BLaER1 treated with 17β-estradiol and CSF1 and Interleukin-3, amounts not matched to agents 10 nM and 100 nM (cell line): Measurements from ENCODE around the gene POU6F2.

Experiments
- H3K27ac ChIP-seq, 11 experiments: shearing (Covaris generic); formaldehyde crosslinking; 2 replicates each; pipeline ENCODE4 v1.8.1; 2022
- H3K27me3 ChIP-seq, 11 experiments: shearing (Covaris generic); formaldehyde crosslinking; 2 replicates each; pipeline ENCODE4 v1.8.1; 2022
- H3K36me3 ChIP-seq, 11 experiments: shearing (Covaris generic); formaldehyde crosslinking; 2 replicates each; pipeline ENCODE4 v1.8.1; 2022
- H3K4me1 ChIP-seq, 10 experiments: shearing (Covaris generic); formaldehyde crosslinking; 2 replicates each; pipeline ENCODE4 v1.8.1; 2022
- H3K4me2 ChIP-seq, 11 experiments: shearing (Covaris generic); formaldehyde crosslinking; 2 replicates each; pipeline ENCODE4 v1.8.1; 2022
- H3K4me3 ChIP-seq, 10 experiments: shearing (Covaris generic); formaldehyde crosslinking; 2 replicates each; pipeline ENCODE4 v1.8.1; 2022
- H3K9ac ChIP-seq, 11 experiments: shearing (Covaris generic); formaldehyde crosslinking; 2 replicates each; pipeline ENCODE4 v1.8.1; 2022
- H3K9me3 ChIP-seq, 11 experiments: shearing (Covaris generic); formaldehyde crosslinking; replicated peaks in 1 of 11; 2 replicates each; pipeline ENCODE4 v1.8.1; 2022
- H4K20me1 ChIP-seq, 11 experiments: shearing (Covaris generic); formaldehyde crosslinking; 2 replicates each; pipeline ENCODE4 v1.8.1; 2022
- Cebpa-rat ChIP-seq, 11 experiments: shearing (Covaris generic); IDR thresholded peaks; 2 replicates each; pipeline ENCODE4 v1.8.1; 2022

The POU6F2 gene

DNA sequence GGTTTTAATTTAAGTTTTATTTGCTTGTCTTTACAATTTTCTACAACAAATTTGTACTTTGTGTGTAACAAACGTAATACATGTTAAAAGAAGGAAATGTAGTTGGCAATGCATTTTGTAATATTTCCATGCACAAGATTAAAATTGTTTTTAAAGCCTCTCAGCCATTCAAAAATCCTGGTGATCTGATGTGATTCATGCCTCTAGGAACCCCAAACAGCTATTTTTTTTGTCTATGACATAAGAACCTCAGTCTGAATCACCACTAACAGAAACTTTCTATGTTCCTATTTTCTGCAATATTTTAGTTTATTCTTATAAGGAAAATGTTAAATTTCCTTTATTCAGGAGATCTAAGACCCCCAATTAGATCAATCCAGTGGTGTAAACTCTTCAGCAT lies 405.4 kb downstream of the POU6F2 start:
- H3K4me1 ChIP-seq = no peaks in the 10 kb centered on the region
- no peaks in the 10 kb centered on the region for H3K36me3 ChIP-seq
- H3K9ac ChIP-seq = no peak overlapping the region
- no peak overlapping the region for H3K27ac ChIP-seq
- H4K20me1 ChIP-seq = no peaks in the 10 kb centered on the region; a peak in 1 of 22 replicates
- H3K4me2 ChIP-seq = no peak overlapping the region
- H3K27me3 ChIP-seq = no peaks in the 10 kb centered on the region
- no peaks in the 10 kb centered on the region for H3K9me3 ChIP-seq
- no peak overlapping the region for H3K4me3 ChIP-seq
- no peak for TF ChIP-seq Cebpa-rat (IDR thresholded peaks at IDR 0.05)

DNA sequence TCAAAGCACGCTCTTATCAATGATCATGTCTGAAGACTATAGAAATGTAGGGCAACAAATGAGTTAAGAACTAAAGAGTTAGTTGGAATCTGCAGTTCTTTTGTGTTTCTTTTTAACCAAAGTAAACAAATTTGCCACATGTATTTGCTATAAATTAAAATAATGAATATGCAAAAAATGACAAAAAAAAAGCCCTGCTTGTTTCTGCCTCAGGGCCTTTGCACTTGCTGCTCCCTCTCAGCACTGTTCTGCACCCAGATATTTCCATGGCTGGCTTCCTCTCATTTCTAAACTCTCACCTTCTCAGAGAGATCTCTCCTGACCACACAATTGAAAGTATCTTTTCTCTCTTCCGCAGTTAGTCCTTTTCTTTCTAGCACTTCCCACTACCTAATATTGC lies 406.7 kb downstream of the POU6F2 start:
- no peaks in the 10 kb centered on the region for H3K9me3 ChIP-seq
- H3K9ac ChIP-seq = no peak overlapping the region
- H3K4me3 ChIP-seq = no peak overlapping the region
- no peaks in the 10 kb centered on the region for H3K36me3 ChIP-seq
- no peak overlapping the region for H3K4me2 ChIP-seq
- no peak overlapping the region for H3K27ac ChIP-seq
- H3K27me3 ChIP-seq = no peaks in the 10 kb centered on the region
- H3K4me1 ChIP-seq = no peaks in the 10 kb centered on the region
- no peaks in the 10 kb centered on the region; a peak in 1 of 22 replicates for H4K20me1 ChIP-seq
- no peak for TF ChIP-seq Cebpa-rat (IDR thresholded peaks at IDR 0.05)

DNA sequence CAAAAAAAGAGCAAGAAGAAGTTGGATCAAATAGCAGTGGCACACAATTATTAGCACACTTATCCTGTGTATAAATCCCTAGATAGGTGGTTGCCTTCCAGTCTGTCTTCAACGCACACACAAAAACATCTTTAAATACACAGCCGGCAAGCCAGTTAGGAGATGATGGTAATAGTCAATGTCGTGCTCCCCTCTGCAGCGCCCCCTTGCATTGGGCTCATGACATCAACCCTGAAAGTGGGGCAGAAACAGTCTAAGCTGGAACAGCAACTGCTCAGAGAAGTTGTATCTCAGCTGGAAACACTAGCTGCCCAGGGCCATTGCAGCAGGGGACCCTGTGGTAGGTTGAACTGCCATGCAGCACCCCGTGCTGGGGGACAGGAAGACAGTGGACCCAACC lies 409.0 kb downstream of the POU6F2 start:
- no peaks in the 10 kb centered on the region; a peak in 1 of 22 replicates for H4K20me1 ChIP-seq
- H3K9ac ChIP-seq = no peak overlapping the region
- H3K4me1 ChIP-seq = no peaks in the 10 kb centered on the region
- H3K4me2 ChIP-seq = no peak overlapping the region
- no peaks in the 10 kb centered on the region for H3K36me3 ChIP-seq
- no peak overlapping the region for H3K4me3 ChIP-seq
- no peaks in the 10 kb centered on the region for H3K27me3 ChIP-seq
- no peak overlapping the region for H3K27ac ChIP-seq
- no peak for TF ChIP-seq Cebpa-rat (IDR thresholded peaks at IDR 0.05)
- H3K9me3 ChIP-seq = no peaks in the 10 kb centered on the region

DNA sequence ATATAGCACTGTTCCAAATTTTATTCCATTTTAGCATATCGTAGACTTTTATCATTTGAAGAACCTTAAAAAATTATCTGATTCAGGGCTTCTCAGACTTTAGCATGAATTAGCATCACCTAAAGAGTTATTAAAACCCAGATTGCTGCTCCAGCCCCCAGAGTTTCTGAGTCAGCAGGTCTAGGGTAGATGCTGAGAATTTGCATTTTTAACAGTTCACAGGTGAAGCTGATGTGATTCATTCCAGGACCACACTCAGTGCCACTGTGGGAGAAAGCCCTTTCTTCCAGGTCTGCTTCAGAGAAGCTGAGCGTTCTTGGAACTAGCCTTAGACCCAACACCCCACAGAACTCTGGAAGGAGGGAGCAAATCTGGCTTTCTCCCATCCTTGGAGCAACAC lies 414.4 kb downstream of the POU6F2 start:
- H3K36me3 ChIP-seq = no peaks in the 10 kb centered on the region
- H3K27me3 ChIP-seq = no peaks in the 10 kb centered on the region
- H3K4me3 ChIP-seq = no peak overlapping the region
- no peaks in the 10 kb centered on the region for H4K20me1 ChIP-seq
- H3K9ac ChIP-seq = no peak overlapping the region
- no peaks in the 10 kb centered on the region for H3K4me1 ChIP-seq
- no peaks in the 10 kb centered on the region for H3K9me3 ChIP-seq
- H3K27ac ChIP-seq = no peak overlapping the region
- no peak overlapping the region for H3K4me2 ChIP-seq
- TF ChIP-seq Cebpa-rat (IDR thresholded peaks at IDR 0.05) = no peak

DNA sequence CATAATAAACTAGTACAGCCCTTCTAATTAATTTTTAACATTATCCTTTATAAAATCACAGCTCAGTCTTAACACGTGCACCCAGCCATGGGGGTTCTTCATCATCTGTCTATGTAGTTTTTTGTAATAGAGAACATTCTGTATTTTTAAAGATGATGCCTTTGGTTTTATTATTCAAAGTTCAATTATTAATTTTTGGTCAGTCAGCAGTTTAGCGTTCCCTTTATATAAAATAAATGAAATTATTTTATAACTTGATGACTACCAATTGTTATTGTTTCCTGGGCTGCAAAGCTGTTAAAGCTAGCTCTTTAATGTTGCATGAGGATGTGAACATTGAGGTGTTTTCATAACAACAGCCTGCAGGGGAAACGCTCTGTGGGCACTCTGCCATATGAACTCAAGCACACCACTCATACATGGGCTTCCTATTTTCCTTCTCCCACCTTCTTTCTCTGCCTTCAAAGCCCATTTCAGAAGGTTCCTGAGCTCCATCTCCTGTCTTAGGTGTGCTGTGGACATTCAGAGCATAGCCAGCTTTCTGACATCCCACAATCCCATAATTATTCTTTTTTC lies 416.5 kb downstream of the POU6F2 start:
- Histone ChIP-seq H3K9ac (no peak overlapping the region), H3K36me3 (no peaks in the 10 kb centered on the region), H4K20me1 (no peaks in the 10 kb centered on the region), H3K4me2 (no peak overlapping the region), H3K9me3 (no peaks in the 10 kb centered on the region), H3K27me3 (no peaks in the 10 kb centered on the region), H3K4me3 (no peak overlapping the region), H3K4me1 (no peaks in the 10 kb centered on the region), H3K27ac (no peak overlapping the region)
- TF ChIP-seq Cebpa-rat (IDR thresholded peaks at IDR 0.05) = no peak

DNA sequence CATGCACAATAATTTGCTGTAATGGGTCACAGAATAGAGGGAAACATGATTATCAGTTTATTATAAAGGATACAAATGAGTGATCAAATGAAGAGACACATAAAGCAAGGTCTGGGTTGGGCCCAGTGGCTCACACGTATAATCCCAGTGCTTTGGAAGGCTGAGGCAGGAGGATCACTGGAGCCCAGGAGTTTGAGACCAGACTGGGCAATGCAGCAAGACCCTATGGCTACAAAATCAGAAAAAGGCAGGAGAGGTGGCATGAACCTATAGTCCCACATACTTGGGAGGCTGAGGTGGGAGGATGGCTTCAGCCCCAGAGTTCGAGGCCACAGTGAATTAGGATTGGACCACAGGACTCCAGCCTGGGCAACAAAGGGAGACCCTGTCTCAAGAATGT lies 421.7 kb downstream of the POU6F2 start:
- H3K27ac ChIP-seq = no peak overlapping the region
- no peak for TF ChIP-seq Cebpa-rat (IDR thresholded peaks at IDR 0.05)
- H3K4me1 ChIP-seq = no peaks in the 10 kb centered on the region
- H3K4me2 ChIP-seq = no peak overlapping the region
- no peaks in the 10 kb centered on the region for H3K9me3 ChIP-seq
- H3K9ac ChIP-seq = no peak overlapping the region
- no peaks in the 10 kb centered on the region for H4K20me1 ChIP-seq
- H3K27me3 ChIP-seq = no peaks in the 10 kb centered on the region
- H3K4me3 ChIP-seq = no peak overlapping the region
- no peaks in the 10 kb centered on the region for H3K36me3 ChIP-seq

DNA sequence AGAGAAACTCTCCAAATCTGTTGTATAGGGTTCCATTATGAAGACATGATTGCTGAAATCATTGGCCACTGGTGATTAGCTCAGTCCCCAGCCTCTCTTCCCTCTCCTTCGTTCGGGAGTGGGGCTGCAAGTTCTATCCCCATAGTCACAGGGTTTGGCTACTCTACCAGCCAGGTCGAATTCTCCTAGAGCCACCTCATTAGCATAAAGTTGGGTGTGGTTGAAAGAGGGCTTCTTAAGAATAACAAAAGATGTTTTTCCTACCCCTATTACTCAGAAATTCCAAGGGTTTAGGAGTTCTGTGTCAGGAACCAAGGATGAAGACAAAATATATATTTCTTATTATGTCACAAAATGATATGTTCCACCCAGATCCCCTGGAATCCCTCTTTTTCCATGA lies 422.3 kb downstream of the POU6F2 start:
- Histone ChIP-seq H3K4me2 (no peak overlapping the region), H3K27ac (no peak overlapping the region)

DNA sequence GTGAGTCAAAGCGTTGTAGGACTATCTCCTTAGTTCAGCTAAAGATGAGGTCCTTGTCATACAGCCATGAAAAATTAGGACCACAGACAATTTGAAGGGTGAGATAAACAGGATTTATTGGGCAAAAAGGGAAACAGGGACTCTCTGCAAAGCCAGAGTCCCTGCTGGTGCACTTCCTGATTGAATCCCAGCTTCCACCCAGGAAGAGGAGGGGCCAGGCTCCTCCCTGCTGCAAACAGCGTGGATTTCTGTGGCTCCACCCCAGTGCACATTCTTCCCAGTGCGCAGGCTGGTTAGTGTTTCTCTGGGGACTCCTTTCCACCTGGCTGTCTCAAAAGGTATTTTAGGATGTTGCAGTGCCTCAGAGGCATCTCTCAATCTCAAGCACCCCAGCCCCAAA lies 423.1 kb downstream of the POU6F2 start:
- Histone ChIP-seq H3K4me2 (no peak overlapping the region), H3K9ac (no peak overlapping the region), H3K9me3 (no peaks in the 10 kb centered on the region), H3K4me3 (no peak overlapping the region), H4K20me1 (no peaks in the 10 kb centered on the region), H3K36me3 (no peaks in the 10 kb centered on the region), H3K27me3 (no peaks in the 10 kb centered on the region), H3K27ac (no peak overlapping the region), H3K4me1 (no peaks in the 10 kb centered on the region)
- no peak for TF ChIP-seq Cebpa-rat (IDR thresholded peaks at IDR 0.05)

More for the DNA sequence above, 422.3 kb downstream of the POU6F2 start:
- no peaks in the 10 kb centered on the region for H3K27me3 ChIP-seq
- no peak overlapping the region for H3K4me3 ChIP-seq
- no peaks in the 10 kb centered on the region for H4K20me1 ChIP-seq
- H3K36me3 ChIP-seq = no peaks in the 10 kb centered on the region
- no peaks in the 10 kb centered on the region for H3K9me3 ChIP-seq
- no peak overlapping the region for H3K9ac ChIP-seq
- H3K4me1 ChIP-seq = no peaks in the 10 kb centered on the region
- TF ChIP-seq Cebpa-rat (IDR thresholded peaks at IDR 0.05) = no peak

DNA sequence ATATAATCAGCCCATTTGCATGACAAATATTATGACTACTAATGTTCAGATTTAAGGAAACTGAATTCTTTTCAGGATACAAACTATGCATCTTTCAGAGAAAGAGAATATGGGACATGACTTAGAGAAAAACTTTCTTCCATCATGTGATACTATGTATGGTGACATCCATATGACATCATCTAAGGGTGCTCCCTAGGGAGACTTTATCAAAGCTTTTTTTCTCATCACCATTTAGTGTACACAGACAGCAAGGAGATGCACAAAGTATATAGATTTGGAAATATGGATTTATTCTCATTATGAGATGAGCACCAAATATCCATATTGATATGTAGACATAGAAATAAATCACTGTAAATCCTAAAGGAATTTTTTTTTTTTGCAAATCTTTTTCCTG lies 424.3 kb downstream of the POU6F2 start:
- Histone ChIP-seq H3K9ac (no peak overlapping the region), H3K9me3 (no peaks in the 10 kb centered on the region), H3K27ac (no peak overlapping the region), H3K36me3 (no peaks in the 10 kb centered on the region), H3K27me3 (no peaks in the 10 kb centered on the region), H3K4me1 (no peaks in the 10 kb centered on the region), H3K4me3 (no peak overlapping the region), H3K4me2 (no peak overlapping the region), H4K20me1 (no peaks in the 10 kb centered on the region)
- no peak for TF ChIP-seq Cebpa-rat (IDR thresholded peaks at IDR 0.05)

DNA sequence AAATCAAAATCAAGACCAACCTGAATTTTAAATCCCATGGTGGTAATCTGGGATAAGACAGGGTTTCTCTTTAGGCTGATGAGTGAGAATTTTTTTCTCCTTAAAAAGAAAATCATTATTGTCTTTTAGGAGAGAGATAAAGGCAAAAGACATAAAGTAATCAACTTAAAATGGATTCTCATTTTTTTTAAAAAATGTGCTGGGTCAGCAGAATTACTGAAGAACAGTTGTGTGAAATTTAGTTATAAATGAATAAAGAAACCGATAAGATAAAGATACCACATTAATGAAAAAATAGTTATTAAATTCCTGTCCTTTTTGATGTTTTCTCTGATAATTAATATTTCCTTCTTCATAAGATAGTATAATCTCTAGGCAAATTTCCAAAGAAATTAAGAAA lies 427.2 kb downstream of the POU6F2 start:
- Histone ChIP-seq H3K4me1 (no peaks in the 10 kb centered on the region), H3K9me3 (no peaks in the 10 kb centered on the region), H3K27me3 (no peaks in the 10 kb centered on the region), H3K4me3 (no peak overlapping the region), H3K9ac (no peak overlapping the region), H3K36me3 (no peaks in the 10 kb centered on the region), H4K20me1 (no peaks in the 10 kb centered on the region), H3K4me2 (no peak overlapping the region), H3K27ac (no peak overlapping the region)
- no peak for TF ChIP-seq Cebpa-rat (IDR thresholded peaks at IDR 0.05)
